Measurements from ENCODE around the gene KRTAP22-2. TPM values are rescaled to one million over a fixed set of nuclear protein-coding genes. Genes with fewer than 3 reads are reported as not detected.

Gene KRTAP22-2
- total and polyA plus RNA-seq, 2 of the 4 experiments (the other 2 are of a cell fraction): not detected

DNA sequence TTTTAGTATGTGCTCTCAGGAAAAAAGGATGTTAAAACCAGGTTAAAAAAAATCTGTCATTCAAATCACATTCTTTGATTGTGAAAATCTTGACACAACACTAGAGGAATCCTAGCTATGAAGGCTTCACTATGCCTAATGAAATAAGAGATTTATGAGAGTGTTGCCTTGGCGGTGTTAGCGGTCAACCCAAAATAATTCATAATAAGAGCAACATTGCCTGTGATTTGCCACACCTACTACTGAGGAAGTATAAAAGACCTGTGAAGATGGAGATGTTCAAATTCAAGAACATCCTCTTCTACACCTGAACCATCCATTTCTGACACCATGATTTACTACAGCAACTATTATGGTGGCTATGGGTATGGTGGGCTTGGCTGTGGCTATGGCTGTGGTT, 25.9 kb upstream of the KRTAP22-2 start, which contains the start of gene KRTAP20-1:
TSS of gene KRTAP20-1 (plus strand) at position 301 of the 400 bp plus-strand sequence. CDS start at position 331, 30 bp downstream.
- in situ Hi-C loops (cut with MboI; ENCODE audit: low sequenced_read_pairs) (no loop called here), intact Hi-C loops (cut with micrococcal nuclease) (no loop called here), dilution Hi-C loops (cut with HindIII; ENCODE audit: low sequenced_read_pairs, unreplicated experiment) (no loop called here)
- no peak within 1 kb of the TSS for H2AFZ ChIP-seq (replicated peaks; ENCODE audit: low read length, poor library complexity)
- H2BK15ac ChIP-seq (ENCODE audit: low read depth, low read length): no peak within 1 kb of the TSS
- no peak within 1 kb of the TSS for H2AK9ac ChIP-seq (replicated peaks; ENCODE audit: low read depth, low read length, poor library complexity)
- no peak within 1 kb of the TSS for H3K4ac ChIP-seq (ENCODE audit: low read depth, low read length)
- no peaks in the 10 kb centered on the region for H3K27me3 ChIP-seq (ENCODE audit: control insufficient read depth, insufficient read depth, low read length)
- H3K36me3 ChIP-seq (ENCODE audit: control insufficient read depth, insufficient read depth, low read length): no peaks in the 10 kb centered on the region
- H3K4me2 ChIP-seq (ENCODE audit: low read depth, low read length): no peak within 1 kb of the TSS
- no peak within 1 kb of the TSS for H3K56ac ChIP-seq (ENCODE audit: extremely low read depth, insufficient read depth, low read length)
- H3K27ac ChIP-seq (ENCODE audit: insufficient read depth, low read length): no peak within 1 kb of the TSS
- no peak within 1 kb of the TSS for H4K8ac ChIP-seq (ENCODE audit: low read depth in 2 of 2, low read length in 2 of 2)
- CTCF ChIA-PET: no interaction called here
- no peak within 1 kb of the TSS for H3K23ac ChIP-seq (ENCODE audit: low read depth, low read length)
- H4K5ac ChIP-seq (ENCODE audit: low read depth, low read length): no peak within 1 kb of the TSS
- no peaks in the 10 kb centered on the region for H3K4me1 ChIP-seq (ENCODE audit: control insufficient read depth, insufficient read depth, low read length)
- POLR2A ChIA-PET (ENCODE audit: unreplicated experiment): no interaction called here
- H2BK20ac ChIP-seq (ENCODE audit: low read depth, low read length): no peak within 1 kb of the TSS
- peaks cover 14% of the 10 kb centered on the region for H3K9me3 ChIP-seq (ENCODE audit: control insufficient read depth, insufficient read depth, low read length)
- H3K9me1 ChIP-seq (ENCODE audit: insufficient read depth, low read length): no peaks in the 10 kb centered on the region
- H2BK5ac ChIP-seq (ENCODE audit: low read depth, low read length, poor library complexity, severe bottlenecking): no peak within 1 kb of the TSS
- H3K79me1 ChIP-seq (ENCODE audit: low read depth in 1 of 2, low read length in 2 of 2): no peaks in the 10 kb centered on the region
- no CpG with 5 or more reads among the region's 2 CpGs for WGBS, 2 experiments (ENCODE audit: extremely low coverage in 2 of 2, insufficient read length in 1 of 2)
- no TSS peak for BruUV-seq (replicated peaks)
- H4K20me1 ChIP-seq (ENCODE audit: insufficient read depth, low read length): no peaks in the 10 kb centered on the region
- DNase-seq (no peak), ATAC-seq (ENCODE audit: low read depth) (no peak)
- H2BK120ac ChIP-seq (ENCODE audit: low read depth, low read length): no peak within 1 kb of the TSS
- H3K4me3 ChIP-seq (ENCODE audit: insufficient read depth, low read depth, low read length): no peak within 1 kb of the TSS
- TF ChIP-seq RFX5 (IDR thresholded peaks at IDR 0.05; ENCODE audit: low read depth, low read length) (no peak), POLR2A (IDR thresholded peaks at IDR 0.05; ENCODE audit: low read depth, low read length) (no peak), RAD21 (IDR thresholded peaks at IDR 0.05; ENCODE audit: low read length) (no peak), CHD1 (IDR thresholded peaks at IDR 0.05; ENCODE audit: low read depth, low read length) (no peak), BHLHE40 (IDR thresholded peaks at IDR 0.05; ENCODE audit: low read depth, low read length) (no peak), NFE2L2 (IDR thresholded peaks at IDR 0.05; ENCODE audit: low read depth, low read length) (no peak), SMC3 (IDR thresholded peaks at IDR 0.05; ENCODE audit: low read depth, low read length) (no peak)
- TF ChIP-seq, protein P1, sequence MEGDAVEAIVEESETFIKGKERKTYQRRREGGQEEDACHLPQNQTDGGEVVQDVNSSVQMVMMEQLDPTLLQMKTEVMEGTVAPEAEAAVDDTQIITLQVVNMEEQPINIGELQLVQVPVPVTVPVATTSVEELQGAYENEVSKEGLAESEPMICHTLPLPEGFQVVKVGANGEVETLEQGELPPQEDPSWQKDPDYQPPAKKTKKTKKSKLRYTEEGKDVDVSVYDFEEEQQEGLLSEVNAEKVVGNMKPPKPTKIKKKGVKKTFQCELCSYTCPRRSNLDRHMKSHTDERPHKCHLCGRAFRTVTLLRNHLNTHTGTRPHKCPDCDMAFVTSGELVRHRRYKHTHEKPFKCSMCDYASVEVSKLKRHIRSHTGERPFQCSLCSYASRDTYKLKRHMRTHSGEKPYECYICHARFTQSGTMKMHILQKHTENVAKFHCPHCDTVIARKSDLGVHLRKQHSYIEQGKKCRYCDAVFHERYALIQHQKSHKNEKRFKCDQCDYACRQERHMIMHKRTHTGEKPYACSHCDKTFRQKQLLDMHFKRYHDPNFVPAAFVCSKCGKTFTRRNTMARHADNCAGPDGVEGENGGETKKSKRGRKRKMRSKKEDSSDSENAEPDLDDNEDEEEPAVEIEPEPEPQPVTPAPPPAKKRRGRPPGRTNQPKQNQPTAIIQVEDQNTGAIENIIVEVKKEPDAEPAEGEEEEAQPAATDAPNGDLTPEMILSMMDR (conservative IDR thresholded peaks at IDR 0.05; ENCODE audit: low read depth, low read length): no peak
- TF ChIP-seq, protein P2, sequence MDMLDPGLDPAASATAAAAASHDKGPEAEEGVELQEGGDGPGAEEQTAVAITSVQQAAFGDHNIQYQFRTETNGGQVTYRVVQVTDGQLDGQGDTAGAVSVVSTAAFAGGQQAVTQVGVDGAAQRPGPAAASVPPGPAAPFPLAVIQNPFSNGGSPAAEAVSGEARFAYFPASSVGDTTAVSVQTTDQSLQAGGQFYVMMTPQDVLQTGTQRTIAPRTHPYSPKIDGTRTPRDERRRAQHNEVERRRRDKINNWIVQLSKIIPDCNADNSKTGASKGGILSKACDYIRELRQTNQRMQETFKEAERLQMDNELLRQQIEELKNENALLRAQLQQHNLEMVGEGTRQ (IDR thresholded peaks at IDR 0.05; ENCODE audit: low read depth, low read length): no peak
- no peak within 1 kb of the TSS for H3K9ac ChIP-seq (ENCODE audit: low read depth, low read length)
- H3K18ac ChIP-seq (ENCODE audit: low read depth, low read length): no peak within 1 kb of the TSS
- no peak within 1 kb of the TSS for H4K91ac ChIP-seq (ENCODE audit: insufficient read depth, low read depth, low read length)
- H3K14ac ChIP-seq (replicated peaks; ENCODE audit: low read depth, low read length): no peak within 1 kb of the TSS
- no peak within 1 kb of the TSS for H2AK5ac ChIP-seq (ENCODE audit: low read depth, low read length)
